ENCODE data around the gene SQSTM1. TPM values are rescaled to one million over a fixed set of nuclear protein-coding genes. Genes with fewer than 3 reads are reported as not detected.
A peak's percentile ranks its signal among the peaks of the same experiment; 100 is the strongest.

Gene SQSTM1
- total and polyA plus RNA-seq, 9 of the 15 experiments (the other 6 are each of a cell fraction or from before 2014, with no cell fraction given), result 5.6 to 148 (median 64.0) TPM

- TF ChIP-seq ZNF184 (CRISPR knock-in tag; IDR thresholded peaks at IDR 0.05), result no peak
- no peak for TF ChIP-seq U2AF2 (optimal IDR thresholded peaks at IDR 0.05; ENCODE audit: low read depth, low read length)
- no peak for TF ChIP-seq CBX1 (IDR thresholded peaks at IDR 0.05; ENCODE audit: low read depth)
- no peak for TF ChIP-seq NR4A1 (CRISPR knock-in tag; IDR thresholded peaks at IDR 0.05)
- no peak for TF ChIP-seq NR4A1 (tag; IDR thresholded peaks at IDR 0.05)
- TF ChIP-seq BRCA1 (IDR thresholded peaks at IDR 0.05), result no peak
- no peak for TF ChIP-seq BRCA1 (CRISPR knock-in tag; IDR thresholded peaks at IDR 0.05)
- TF ChIP-seq NFIX (CRISPR knock-in tag; IDR thresholded peaks at IDR 0.05; ENCODE audit: low read depth), result no peak
- TF ChIP-seq ZBTB26 (CRISPR knock-in tag; IDR thresholded peaks at IDR 0.05), result peak; percentile 65; the same call in 1 of the 2 replicates
- peak; percentile 70 for TF ChIP-seq VEZF1 (CRISPR knock-in tag; IDR thresholded peaks at IDR 0.05)
- no peak for TF ChIP-seq TCF15 (CRISPR knock-in tag; IDR thresholded peaks at IDR 0.05)
- TF ChIP-seq ZMIZ1 (IDR thresholded peaks at IDR 0.05; ENCODE audit: low read depth in 2 of 2, low read length in 2 of 2), result no peak
- peak; percentile 59 for TF ChIP-seq CBFA2T3 (IDR thresholded peaks at IDR 0.05)
- TF ChIP-seq TSC22D4 (tag; IDR thresholded peaks at IDR 0.05), result no peak
- no peak for TF ChIP-seq BRD4 (IDR thresholded peaks at IDR 0.05)
- TF ChIP-seq PHB2 (IDR thresholded peaks at IDR 0.05; ENCODE audit: low read depth), result 0 out of 2 replicates have a peak, but pooled peaks have one; percentile 11
- TF ChIP-seq PHTF2 (CRISPR knock-in tag; IDR thresholded peaks at IDR 0.05), result no peak
- TF ChIP-seq ZBTB12 (CRISPR knock-in tag; IDR thresholded peaks at IDR 0.05), result no peak
- TF ChIP-seq STAT5A (IDR thresholded peaks at IDR 0.05; ENCODE audit: borderline replicate concordance, low read length), result no peak
These were observed 773 bp downstream of the SQSTM1 start (continued) for GRCh38 chr5:179821298-179822058.

All from K562 (cell line).